Umbilical cord (tissue), 2 donors: ENCODE measurements around the gene KRT78. TPM values are rescaled to one million over a fixed set of nuclear protein-coding genes. Genes with fewer than 3 reads are reported as not detected.
"Not testable (repeated sequence)": the region's sequence is repeated elsewhere in the genome, so short reads cannot be mapped to it uniquely, and the experiment has no call there.

Source experiments
- DNase-seq: peaks from one replicate; pipeline ENCODE4 v3.0.0-alpha.2; 2015; ENCODE audit warnings: low spot score
- total RNA-seq: library from RNA; depleted of rRNA; stranded (reverse); fragments of >200 nt; gene quantifications from one replicate; pipeline ENCODE4 v1.2.3, GENCODE V29; 2014; ENCODE audit warnings: low replicate concordance; ENCODE audit not compliant: insufficient read depth

Gene KRT78
- total RNA-seq: 8.7 TPM

GRCh38 chr12:52848661-52849255 is at the start of gene KRT78:
Gene KRT78 (minus strand): TSS chr12:52848994. CDS start chr12:52848930, 64 bp downstream.
- peak; percentile 48 for DNase-seq

DNA sequence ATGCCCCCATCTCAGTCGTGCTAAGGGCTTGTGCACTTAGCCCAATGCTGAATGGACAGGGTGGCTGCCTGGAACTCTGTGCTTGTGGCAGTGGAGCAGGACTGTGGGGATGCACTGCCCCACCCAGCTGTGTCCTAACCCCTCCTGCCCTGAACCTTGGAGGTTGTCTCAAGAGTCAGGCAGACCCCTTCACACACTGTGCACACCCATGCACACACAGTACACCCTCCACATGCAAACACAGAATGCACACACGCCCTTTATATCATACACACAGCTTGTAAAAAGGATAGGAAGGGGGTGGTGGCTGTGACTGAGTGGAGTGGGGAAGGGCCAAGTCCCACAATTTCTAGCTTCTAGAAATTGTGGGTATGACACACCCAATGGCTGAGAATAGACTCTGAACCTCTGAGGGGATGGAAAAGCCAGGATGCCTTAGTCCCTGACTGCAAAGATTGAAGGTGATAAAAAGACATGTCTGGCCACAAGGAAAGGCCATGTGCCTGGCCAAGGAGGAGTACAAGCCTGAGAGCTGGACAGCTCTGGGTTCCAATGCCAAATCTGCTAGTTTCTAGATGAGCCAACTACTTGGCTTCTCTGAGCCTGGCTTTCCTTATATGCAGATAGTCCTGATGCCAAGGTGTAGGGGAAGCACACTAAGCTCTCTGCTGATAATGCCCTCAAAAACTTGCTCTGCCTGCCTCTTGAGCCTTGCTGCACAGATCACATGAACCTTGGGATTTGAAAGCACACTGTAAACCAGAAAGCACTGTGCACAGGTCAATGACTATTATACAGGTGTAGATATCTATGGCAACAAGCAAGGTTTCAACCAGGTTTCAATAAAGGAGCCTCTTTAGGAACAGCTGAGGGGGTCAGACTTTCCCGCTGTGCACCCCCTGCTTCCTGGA is 47.7 kb upstream of the KRT78 start:
- DNase-seq: no peak

GRCh38 chr12:52895726-52896189 is 47.0 kb upstream of the KRT78 start:
- no peak for DNase-seq

- no peak for DNase-seq
Observed at GRCh38 chr12:52892974-52893373, 44.2 kb upstream of the KRT78 start.

DNA sequence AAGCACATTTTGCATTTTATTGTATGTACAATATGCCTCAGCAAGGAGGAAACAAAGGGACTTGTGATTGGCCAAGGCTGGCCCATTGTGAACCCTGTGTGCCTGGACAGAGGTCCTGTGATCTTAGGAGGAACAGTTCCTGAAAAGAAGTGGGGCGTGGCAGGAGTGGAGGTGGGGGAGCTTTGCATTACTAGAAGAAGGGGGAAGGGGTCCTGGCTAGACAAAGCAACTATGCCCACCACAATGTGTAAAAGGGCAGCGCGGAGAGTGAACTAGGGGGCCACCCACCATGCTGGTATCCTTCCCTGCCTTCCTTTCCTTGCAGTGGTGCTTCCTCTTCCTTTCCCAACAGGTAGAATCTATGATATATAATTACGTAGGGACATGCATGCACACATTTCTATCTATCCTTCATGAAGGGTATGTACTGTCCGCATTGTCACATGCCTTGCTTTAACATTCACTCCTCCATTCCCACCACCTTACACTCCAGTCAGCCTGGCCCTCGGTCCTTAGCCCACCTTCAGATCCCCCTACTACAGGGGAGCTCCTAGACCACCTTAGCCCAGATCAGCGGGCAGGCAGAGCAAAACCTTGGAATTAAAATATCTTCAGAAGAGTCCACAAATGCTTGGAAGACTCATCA is 43.5 kb upstream of the KRT78 start:
- DNase-seq: no peak

GRCh38 chr12:52891044-52891443 is 42.2 kb upstream of the KRT78 start:
- no peak for DNase-seq

DNA sequence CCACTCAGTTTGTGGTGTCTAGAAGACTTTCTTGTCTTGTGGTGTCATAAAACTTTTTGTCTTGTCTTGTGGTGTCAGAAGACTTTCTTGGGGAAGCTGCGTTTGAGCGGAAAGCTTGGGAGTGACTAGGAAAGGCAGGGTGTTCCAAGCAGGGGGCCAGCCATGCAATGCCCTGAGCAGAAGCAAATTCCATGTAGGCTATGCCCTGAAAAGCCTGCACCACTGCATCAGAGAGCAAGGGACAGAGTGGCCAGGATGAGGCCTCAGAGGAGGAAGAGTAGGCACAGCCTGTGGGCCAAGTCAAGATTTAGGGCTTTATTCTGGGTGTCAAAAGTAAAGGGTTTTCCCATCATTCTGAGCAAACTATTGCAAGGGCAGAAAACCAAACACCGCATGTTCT is 41.6 kb upstream of the KRT78 start:
- DNase-seq: no peak

DNA sequence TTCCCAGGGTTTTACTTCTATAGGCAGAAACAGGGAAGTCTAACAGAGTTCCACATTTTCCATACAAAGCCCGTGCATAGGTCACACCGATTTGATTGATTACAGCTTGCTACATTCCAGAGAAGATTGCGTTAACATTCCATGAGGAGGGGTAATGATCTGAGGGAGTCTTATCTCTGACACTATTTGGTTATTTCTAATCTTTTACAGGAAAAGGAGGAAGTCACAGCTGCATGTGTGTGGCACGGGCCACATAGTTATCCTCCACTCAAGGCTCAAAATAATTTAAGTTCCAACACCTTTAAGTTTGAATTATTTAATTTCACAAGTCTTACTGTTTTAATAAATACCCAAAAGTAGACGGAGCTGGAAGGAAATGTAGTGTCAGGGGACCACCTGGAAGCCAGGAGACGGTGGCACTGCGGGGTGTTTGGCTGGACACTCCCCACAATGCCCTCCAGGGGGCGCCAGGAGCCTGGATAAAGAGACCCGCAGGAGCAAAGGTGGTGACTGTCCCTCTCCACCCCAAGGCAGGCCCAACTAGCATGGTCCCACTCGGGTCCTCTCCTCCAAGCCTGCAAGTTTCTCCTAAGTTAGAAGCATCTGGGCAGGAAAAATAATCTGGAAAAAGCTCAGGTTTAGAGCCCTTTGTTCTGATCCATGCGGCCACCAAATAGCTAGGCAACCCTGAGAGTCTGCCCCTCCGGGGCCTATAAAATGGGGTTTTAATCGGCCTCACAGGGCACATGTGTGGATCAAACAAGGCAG is 35.9 kb upstream of the KRT78 start:
- DNase-seq: peak; percentile 65

DNA sequence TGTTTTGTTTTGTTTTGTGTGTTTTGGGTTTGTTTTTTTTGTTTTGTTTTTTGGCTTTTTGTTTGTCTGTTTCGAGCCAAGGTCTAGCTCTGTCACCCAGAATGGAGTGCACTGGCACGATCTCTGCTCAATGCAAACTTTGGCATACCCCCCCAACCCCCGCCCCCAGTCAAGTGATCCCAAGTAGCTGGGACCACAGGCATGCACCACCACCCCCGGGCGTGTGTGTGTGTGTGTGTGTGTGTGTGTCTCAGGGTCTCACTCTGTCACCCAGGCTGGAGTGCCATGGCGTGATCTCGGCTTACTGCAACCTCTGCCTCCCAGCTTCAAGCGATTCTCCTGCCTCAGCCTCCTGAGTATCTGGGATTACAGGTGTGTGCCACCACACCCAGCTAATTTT is 31.7 kb upstream of the KRT78 start:
- DNase-seq: not testable (repeated sequence)

- DNase-seq: peak; percentile 93
Observed at GRCh38 chr12:52879394-52880351, 30.9 kb upstream of the KRT78 start.

GRCh38 chr12:52878507-52879393 is 30.0 kb upstream of the KRT78 start:
- peak; percentile 47 for DNase-seq

DNA sequence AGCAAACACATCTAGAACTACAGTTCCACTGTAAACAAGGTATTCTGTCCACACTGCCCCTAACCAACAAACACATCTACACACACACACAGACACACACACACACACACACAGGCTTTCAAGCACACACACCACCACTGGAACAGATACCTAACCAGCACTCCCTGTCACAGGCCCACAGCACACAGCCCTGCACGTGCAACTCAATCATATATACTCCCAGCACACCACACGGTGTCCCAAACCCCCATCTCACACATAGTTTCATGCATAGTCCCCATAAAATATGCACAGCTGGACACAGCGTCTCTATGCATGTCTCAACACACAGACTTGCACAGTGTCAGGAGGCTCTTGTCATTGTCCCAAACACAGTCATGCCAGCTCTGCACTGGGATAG is 28.4 kb upstream of the KRT78 start:
- DNase-seq: no peak

DNA sequence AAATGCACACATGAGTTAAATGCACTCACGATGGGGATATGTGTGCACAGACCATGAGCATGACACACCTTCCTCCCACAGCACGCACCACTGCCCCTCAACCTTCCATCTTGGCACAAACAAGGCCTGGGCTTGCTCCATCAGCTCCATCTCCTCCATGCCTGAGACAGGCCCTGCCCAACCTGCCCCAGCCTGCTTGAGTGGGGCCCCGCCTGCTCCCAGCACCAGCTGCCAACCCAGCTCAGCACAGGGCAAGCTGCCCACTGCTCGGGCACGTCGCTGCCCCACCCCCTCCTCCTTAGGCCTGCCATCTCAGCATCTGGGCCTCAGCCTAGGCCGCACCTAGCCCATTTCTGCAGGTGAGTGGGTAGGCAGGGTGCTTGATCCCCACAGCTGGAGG is 27.6 kb upstream of the KRT78 start:
- no peak for DNase-seq

DNA sequence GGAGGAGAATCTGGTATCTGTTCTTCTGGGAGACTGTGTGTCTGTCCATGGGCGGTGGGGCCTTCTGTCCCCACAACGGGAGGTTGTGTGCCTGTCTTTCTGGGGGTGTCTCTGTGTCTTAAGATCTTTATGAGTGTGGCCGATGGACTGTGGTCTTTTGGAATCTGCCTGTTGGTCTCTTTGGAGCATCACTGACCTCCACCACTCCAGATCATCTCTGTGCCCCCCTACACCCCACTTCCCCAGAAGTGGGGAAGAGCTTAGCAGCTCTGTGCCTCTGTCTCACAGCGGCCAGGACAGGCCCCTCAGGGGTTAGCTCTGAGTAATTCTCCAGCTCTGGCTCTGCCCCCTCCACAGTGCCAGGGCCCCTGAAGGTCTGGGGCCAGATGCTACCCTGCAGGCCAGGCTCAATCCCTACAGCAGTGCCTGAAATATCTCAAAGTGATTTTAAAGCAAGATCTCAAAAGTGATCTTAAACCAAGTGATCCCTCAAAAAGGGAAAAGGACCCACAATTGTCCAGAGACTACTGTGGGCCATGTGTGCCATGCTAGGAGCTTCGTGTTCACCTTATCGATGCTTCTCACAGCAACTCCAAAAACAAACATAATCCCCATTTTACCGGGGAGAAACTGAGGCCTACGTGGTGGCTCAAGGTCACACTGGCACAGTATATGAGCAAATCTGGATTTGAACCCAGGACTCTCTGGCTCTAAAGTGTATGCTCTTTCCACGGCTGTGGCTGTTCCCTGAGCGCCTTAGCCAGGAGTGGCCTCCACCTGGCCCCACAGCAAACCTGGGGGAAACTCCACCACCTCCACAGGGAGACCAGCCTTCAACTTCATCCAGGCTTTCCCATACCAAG is 26.0 kb upstream of the KRT78 start:
- DNase-seq: peak; percentile 78

DNA sequence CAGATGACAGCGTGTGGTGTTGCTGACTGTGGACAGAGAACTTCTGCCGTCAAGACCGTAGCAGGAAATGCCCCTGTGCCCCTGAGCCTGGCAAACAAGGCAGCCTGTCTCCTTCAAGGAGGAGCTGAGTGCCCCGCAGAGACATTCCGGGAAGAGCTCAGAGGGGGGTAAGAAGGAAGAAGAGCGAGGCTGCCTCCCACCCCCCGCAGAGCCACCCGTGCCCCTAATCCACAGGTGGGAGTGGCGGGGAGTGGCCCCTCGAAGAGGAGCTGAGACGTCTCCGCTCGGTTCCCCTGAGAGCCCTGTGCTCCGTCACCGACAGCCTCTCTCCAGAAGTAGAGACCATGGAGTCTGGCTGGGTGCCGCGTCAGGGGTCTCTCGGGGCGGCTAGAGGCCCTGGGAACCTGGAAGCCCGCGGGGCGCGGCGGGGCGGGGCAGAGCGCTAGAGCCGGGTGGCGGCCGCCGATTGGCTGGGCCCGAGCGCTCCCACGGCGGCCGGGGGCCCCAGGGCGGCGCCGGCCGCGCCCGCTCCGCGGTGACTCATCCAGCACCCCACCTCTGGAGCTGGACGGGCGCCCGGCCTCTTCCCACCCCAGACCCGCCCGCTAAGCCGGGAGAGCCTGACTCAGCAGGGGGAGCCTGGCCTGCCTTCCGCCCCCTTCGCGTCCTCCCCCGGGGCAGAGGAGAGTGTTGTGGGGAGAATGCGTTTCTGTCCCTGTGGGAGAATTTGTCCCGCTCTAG is 25.2 kb upstream of the KRT78 start:
- peak; percentile 97 for DNase-seq

DNA sequence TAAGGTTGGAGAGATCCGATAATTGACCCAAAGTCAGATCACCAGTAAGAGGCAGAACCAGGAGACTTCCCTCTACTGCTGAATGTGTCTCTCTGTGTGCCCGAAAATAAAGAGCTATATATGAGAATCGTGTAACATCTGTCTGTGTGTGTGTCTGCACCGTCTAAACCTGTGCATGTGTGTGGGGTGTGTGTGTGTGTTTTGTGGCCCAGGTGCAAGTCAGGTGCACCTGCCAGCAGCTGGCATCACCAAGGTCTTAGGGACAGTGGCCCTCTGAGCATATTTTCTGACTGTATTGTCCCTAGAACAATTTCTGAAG is 24.7 kb upstream of the KRT78 start:
- DNase-seq: no peak

GRCh38 chr12:52872644-52873389 is 24.0 kb upstream of the KRT78 start:
- DNase-seq: no peak
